ENCODE data around the gene DNHD1.

DNA sequence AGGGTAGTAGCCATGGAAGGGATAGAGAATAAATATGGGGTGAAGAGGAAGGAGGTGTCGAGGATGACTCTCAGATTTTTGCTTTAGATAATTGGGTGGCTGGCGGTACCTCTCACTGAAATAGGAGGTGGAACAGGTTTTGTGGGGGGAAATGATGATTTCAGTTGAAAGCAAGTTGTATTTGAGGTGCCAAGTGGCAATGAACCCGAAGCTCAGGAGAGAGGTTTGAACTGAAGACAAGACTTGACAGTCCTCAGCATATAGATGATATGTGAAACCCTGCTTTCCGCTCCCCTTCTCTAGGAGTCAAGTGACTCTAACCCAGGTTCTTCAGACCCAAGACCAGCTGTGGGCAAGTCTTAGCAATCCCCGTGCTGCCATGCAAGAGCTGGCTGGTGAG is 72.6 kb downstream of the DNHD1 start:
- TF ChIP-seq YY1 (IDR thresholded peaks at IDR 0.05; ENCODE audit: insufficient read depth, insufficient read length) (no peak), SUZ12 (IDR thresholded peaks at IDR 0.05; ENCODE audit: extremely low read depth, insufficient read depth, insufficient read length) (no peak), ZNF274 (IDR thresholded peaks at IDR 0.05; ENCODE audit: low read depth, low read length) (no peak)

Measured in NT2/D1 (cell line).